GM19238 (cell line): ENCODE data around the gene FAM171A2.
"Not testable (repeated sequence)": the region's sequence is repeated elsewhere in the genome, so short reads cannot be mapped to it uniquely, and the experiment has no call there.

Source experiments
- DNase-seq: peaks from one replicate; pipeline ENCODE4 v3.0.0; 2011; ENCODE audit warnings: low spot score; ENCODE audit not compliant: insufficient read length

Gene FAM171A2

DNA sequence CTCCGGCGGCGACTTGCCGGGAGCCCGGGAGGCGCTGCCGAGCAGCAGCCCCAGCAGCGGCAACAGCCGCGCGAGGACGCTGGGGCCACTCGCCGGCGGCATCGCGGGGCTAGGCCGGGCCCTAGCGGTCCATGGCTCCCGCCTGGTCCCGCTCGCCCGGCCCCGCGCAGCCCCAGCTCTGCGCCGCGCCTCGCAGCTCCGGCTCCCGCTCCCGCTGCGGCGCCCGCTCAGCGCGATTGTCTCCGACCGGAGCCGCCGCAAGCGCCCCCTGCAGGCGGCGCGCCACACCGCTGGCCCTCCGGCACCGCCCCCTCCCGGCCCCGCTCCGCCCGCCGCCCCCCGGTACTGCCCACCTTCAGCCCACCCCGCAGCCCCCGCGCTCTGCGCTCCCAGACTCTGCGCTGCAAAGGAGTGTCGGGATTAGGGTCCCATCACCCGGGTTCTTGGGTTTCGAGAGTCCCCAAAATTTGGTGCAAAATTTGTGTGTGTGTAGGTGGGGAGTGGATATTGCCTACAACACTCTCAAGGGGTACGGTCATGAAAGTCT, at the start of gene FAM171A2:
Gene FAM171A2, minus strand, starts transcription at position 241 of the 547 bp plus-strand sequence. Its CDS starts 139 bp downstream, at position 102.
- peak; percentile 86 for DNase-seq

DNA sequence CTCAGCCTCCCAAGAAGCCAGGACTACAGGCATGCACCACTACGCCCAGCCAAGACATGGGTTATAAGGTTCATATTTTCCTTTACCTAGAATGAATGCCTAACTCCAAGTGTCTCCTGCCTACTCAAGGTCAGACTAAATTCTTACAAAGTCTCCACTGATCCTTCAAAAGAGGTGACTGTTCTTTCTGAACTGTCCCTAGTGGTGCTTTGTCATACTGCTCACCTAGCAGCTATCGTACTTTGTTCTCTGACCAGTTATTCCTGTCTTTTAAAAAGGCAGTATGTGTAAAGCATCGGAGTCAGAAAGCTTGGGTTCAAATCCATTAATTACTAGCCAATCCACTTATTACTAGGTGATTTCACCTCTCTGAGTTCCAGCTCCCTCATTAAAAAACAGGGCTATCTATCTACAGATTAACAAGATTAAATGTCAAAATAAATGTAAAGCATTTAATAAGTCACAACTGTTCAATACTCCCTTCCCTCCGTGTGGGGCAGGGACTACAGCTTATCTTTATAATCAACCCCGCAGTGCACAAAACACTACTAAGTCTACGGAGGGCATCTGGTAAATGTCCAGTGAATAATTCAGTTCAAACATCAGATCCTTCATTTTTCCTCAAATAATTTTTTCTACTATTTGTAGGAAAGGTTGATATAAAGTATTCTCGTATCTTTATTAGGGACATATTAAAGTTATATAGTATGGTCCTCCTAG, 45.8 kb upstream of the FAM171A2 start:
- no peak for DNase-seq

DNA sequence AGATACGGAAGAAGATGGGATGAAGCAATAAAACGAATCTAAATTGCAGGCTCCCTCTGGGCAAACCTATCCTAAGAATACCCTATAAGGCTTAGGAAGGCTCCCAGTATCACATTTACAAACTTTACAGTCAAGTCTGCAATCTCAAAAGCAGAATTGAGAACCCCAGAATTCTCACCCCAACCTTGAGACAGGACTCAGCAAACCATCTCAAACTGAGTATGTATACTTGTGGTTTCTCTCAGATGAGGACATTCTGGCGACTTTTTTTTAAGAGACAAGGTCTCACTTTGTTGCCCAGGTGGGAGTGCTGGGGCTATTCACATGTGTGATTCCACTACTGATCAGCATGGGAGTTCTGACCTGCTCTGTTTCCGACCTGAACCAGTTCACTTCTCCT, 45.1 kb upstream of the FAM171A2 start:
- no peak for DNase-seq

DNA sequence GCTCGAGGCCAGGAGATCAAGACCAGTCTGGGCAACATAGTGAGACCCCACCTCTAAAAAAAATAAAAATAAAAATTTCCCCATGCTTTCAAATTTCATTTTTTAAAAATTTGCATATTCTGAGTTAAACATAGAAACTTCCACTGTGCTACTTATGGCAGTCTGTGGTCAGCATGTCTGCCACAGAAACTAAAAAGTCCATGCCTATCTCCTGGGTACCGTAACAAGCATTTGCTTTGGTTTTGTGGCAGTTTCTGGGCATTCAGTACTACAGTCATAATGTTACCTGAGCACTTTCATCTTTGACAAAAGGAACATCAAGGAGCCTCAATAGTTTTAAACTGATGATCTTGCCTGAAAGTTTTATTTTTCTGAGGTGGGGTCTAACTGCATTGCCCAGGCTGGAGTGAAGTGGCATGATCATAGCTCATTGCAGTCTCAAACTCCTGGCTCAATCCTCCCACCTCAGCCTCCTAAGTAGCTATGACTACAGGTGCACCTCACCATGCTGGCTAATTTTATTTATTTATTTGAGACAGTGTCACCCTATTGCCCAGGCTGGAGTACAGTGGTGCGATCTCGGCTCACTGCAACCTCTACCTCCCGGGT, 39.0 kb upstream of the FAM171A2 start:
- DNase-seq = no peak

DNA sequence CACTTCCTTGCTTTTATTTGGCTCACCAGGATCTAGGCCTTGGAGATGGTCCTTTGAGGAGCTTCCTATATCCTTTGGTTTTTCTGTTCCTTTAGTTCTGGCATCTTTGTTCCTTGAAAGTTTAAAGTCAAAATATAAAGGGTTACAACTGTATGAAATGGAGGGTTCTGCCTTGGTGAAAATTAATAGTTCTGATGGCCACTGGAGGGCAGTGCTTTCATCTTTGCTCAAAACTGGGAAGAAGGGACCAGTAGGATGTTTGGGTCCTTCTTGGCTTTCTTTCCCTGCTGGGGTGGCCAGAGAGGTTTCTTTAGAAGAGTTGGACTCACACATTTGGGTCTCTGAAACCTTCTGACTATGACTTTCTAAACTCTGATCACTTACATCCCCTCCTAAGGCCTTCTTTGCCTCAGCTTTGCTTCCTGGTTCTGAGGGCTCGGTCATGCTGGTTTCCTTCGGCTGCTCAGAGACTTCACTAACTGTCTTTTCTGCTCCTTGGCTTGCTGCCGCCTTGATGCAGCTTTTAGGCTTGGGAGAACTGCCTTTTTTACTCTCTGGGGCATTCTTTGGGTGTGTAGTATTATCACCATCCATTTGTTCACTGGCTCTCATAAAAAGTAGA, 36.7 kb upstream of the FAM171A2 start:
- no peak for DNase-seq

DNA sequence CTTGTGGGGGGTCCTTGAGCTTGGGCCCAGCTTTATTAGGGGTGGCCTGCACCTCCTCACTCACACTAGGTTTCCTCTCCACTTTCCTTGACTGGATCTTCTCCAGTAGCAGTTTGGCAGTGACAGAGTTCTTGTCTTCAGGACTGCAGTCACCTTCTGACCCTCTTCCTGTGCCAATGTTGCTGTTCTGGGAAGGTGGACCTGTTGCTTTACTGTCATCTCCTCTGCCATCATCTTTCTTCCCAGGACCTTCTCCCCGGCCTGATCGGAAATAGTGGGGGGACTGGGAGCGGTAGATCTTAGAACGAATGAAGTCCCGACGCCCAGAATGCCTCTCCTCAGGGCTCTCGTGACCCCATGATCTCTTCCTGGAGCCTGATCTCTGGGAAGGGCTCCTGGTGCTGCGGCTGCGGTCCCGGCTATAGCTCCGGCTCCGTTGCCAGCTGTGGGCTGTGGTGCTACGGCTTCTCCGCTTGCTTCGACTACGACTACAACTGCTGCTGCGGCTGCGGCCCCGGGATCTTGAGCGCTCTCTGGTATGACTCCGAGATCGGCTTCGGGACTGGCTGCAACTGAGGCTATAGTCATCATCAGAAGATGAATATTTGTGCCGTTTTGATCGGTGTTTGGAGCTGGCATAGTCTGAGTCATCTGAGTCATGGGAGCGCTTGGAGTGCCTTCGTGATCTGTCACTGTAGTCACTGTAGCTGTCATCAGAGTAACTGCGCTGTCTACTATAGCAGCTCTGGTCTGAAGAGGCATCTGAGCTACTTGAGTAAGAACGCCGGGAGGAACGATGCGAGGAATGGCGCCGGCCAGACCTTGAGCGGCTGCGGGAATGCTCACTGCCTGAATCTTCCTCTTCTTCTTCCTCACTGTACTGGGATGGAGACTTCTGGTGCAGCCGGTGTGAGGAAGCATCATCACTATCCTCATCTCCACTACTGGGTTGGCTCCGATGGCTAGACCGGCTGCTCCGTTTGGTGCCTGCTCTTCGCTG, 35.3 kb upstream of the FAM171A2 start:
- DNase-seq = no peak

DNA sequence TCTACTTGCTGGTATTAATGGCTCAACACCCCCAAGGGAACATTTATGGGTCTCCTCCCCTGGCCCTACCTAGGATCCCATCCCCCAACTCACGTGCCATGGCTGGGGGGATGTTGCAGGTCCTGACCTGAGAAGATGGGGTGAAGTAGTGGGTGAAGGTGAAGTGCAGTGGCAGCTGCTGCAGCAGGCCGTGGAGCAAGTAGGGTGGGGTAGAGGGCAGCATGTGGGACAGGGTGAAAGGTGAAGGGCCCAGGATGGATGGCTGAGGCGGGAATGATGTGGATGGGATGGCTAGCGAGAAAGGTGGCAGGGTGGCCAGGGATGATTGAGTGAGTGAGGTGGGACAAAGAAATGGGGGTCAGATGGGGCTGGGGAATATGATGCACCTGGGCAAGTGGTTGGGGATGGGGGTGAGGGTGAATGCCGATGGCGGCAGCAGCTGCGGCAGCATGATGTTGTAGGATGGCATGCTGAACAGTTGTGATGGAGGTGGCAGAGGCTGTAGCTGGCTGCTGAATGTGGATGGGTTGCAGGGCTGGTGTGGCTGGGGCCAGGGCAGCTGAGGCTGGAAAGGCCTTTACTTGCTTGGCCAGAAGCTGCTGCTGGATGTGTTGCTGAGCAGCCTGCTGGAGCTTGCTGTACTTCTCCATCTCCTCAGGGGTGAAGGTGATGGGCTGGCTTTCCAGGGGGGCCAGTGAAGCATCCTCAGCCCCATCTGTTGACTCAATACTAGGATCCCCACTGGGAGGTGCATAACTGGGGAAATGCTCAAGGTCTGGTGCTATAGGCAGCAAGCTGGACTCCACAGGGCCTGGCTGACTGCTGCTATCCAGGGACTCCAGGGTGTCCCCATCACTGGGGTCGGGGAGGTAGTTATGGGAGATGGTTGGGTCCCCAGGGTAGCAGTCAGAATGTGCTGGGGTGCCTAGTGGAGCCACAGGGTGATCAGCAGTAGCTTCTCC, 34.1 kb upstream of the FAM171A2 start:
- no peak for DNase-seq

DNA sequence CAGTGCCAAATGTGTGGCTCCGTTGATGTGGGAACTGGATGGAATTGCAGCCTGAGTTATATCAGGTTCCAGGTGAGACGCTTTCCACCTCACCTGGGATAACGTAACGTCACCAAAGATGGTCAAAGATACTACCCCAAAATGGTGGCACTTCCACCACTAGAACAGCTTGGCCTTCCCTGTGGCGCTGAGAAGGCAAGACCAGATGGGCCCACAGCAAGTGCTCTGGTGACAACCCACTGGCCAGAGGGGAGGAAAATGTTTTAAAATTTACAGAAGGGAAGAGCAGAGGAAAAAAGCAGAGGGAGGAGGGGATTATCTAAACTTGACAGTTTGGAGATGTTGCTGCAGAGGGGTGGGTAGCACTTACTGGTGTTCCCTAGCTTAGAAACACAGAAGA, 33.3 kb upstream of the FAM171A2 start:
- DNase-seq = no peak

DNA sequence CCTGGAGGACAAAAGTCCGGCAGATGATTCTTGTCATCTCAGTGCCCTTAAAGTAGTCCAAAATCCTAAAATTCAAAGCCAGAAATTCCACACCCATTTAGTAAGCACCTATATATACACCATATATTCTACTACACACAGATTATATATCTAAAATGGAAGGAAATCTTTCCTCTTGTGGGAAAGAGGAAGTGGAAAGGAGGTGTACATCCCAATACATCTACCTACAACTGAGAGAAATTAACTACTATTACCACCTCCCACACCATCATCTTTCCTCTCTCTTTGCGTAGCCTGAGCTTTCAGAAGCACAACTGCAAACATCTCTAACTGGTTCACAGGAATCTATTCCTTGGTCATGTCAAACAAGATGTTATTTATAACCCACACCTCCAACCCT, 31.2 kb upstream of the FAM171A2 start:
- DNase-seq = no peak

DNA sequence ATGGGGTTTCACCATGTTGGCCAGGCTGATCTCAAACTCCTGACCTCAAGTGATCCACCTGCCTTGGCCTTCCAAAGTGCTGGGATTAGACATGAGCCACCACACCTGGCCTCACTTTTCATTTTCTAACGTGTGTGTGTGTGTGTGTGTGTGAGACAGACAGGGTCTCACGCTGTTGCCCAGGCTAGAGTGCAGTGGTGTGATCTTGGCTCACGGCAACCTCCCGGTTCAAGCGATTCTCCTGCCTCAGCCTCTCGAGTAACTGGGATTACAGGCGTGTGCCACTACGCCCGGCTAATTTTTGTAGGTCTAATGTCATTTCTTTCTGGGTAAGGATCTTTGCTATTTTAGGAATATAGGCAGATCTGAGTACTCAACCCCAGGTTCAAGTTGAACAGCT, 30.5 kb upstream of the FAM171A2 start:
- DNase-seq = not testable (repeated sequence)

DNA sequence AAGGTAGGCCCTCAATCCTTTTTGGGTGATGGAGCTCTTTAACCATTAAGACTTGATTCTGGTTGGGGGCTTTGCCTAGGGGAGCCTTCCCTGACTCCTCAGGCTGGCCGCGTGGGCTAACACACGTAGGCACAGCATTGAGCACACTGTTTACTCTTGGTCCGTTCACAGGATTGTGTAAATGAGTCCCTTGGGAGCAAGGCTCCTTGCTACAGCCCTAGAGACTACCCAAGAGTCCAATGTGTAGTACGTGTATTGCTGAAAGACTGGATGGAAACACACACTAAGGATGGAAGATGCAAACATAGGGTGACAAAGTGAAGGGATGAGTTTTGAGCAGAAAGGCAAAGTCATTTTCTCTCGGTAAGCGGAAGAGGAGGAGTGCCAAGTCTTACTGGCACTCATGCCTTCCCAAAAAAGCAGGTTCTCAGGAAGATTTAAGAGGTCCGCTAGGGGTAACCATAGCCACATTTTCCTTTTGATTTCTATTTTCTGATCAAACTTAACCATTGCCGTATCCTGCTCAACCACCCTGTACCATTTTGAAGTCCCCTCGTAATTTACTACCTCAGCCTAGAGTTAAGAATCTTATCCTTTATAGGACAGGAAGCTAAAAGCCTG, 26.7 kb upstream of the FAM171A2 start:
- no peak for DNase-seq

DNA sequence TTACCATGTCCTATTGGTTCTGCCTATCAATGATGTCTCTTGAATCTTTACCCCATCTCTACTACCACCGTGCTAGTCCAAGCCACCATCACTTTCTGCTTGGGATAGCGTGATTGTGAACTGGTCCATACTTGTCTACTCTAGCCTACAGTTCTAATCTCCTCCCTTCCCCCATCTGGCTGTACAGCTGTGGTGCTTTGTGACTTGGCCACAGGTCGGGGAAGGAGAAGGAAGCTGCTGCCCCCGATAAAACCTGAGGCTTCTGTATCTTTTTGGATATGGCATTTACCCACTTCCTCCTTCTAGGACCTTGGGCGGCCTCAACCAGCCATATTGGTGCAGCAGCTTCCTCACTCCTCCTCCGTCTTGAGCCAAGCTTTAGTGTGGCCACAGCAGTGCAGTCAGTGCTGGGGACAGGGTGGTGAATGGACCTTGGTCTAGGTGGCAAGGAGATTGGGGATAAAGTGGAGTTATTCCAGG, 26.1 kb upstream of the FAM171A2 start:
- no peak for DNase-seq

DNA sequence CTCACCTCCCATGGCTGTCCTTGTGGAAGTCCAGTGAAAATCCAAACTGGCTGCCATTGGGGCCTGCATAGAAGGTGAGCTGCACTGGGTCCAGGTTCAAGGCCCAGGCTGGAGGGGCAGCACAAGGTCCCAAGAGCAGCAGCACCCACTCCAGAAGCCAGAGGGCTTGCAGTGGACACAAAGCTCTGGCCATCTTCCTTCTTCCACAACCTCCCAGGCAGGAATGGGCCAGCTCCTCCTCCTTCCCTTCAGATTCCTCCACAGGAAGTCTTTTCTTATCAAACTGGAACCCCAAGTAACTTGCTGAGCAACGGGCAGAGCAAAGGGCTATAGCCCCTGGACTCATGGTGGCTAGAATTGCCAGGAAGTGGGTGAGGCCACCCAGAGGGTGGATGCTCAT, 25.6 kb upstream of the FAM171A2 start, which contains the start of gene ITGA2B:
Gene ITGA2B, minus strand, starts transcription at position 369 of the 400 bp plus-strand sequence. Its CDS starts 176 bp downstream, at position 193.
- DNase-seq = no peak

DNA sequence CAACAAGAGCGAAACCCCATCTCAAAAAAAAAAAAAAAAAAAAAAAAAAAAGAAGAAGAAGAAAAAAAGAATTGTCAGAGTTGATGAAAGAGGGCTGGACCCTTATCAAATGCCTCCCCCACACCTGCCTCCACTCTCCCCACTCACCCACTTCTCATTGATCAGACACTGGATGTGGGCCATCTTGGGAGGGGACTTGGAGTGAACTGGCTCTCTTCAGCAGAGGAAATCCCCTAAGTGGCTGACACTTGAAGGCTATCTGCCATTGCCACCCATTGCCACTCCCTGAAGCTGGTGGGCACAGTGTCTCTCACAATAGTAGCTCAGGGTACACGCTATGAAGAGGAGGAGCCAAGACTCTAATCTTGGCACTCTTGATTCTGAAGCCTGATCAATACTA, 24.2 kb upstream of the FAM171A2 start:
- DNase-seq = no peak

DNA sequence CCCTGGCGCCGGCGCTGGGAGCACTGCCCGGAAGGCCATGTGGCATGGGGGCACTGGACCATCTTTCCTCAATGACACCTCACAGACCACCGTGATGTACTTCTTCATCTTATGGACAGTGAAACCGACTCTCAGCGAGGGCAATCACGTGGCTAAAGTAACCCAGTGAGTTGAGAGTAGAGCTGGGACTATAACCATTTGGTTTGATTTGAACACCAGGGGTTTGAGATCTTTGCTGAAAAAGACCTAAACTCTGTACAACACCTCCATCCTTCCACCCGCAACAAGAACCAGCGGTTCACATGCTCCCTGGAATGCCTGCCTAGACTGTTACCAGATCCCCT, 22.5 kb upstream of the FAM171A2 start:
- no peak for DNase-seq

DNA sequence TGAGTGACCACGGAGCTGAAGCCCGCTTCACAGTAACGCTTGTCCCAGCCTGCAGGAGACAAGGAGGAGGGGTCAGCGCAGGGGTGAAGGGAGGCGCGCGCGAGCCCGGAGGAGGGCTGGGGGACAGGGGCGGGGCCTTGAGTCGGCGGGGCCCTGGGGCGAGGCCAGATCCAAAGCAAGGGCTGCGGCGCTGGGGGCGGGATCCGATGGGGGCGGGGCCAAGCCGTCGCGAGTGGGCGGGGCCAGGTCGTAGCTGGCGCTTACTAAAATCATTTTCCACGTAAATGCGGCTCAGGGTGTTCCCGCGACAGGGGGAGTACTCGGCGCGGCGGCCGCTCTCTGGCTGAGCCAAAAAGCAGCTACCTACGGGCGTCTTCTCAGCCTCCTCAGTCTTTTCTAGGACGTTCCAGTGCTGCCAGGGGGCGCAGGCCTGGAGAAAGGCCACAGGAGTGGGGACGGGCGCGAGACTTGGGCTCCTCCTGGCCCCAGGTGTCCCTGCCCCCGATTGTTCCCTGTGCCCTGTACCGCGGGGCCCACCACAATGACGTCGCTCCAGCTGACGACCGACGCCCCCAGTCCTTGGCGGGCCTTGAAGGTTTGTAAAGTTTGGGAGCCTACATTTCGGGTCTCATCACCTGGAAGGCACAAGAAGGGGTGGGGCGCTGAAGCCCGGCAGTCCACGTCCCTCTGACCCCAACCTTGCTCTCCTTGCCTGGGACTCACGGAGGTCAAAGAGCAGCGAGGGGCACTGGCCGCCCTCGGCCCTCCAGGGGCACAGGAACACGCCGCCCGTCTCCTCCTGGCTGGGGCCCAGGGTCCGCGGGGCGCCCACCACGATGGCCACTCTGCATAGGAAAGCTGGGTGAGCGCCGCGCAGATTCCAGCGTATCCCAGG, 21.9 kb upstream of the FAM171A2 start:
- peak; percentile 81 for DNase-seq

DNA sequence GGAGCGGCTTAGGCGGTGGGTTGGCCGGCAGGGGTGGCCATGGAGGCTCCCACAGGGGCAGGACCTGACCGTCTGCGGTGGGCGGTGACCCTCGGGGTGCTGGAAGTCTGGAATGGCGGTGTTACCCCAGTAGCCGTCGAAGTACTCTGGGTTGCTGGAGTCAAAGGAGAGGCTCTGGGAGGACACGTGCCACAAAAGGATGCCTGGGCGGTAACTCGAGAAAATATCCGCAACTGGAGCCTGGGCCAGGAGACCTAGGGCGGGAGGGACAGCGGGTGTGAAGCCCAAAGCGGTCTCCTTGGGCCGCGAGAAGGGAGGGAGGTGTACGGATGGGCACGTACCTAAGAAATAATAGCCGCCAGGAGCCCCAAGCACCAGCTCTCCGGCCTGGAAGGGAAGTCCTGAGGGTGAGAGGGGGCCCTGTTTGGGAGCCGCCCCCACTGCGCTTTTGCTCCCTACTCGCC, 21.2 kb upstream of the FAM171A2 start:
- no peak for DNase-seq

DNA sequence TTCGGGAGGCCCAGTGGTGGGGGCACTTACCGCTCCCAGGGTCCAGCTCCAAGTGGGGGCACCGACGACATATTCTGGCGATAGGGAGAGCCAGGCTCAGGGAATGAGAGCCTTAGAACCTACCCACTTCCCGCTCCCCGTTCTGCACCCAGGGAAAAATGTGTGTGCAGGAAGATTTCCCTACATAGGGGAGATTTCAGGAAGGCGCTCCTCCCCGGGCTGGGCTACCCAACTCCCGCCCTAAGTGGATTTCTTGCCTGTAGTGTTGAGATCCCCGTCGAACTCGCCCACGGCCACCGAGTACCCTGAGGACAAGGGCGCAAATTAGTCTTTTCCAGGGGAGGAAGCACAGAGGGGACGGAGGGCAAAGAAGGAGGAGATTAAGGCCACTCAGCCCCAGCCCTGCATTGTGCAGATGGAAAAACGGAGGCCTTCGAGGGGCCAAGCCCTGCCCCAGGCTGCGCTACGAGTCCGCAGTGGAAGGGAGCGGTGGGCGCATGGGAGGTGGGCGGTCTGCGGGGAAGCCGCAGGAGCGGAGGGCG, 20.7 kb upstream of the FAM171A2 start:
- DNase-seq = no peak
